DOHH2 (cell line): ENCODE data around the gene SIT1.

ENCODE experiments used
- CTCF ChIP-seq: fragments of 200-600 bp; sonication (generic); IDR thresholded peaks from one replicate; pipeline ENCODE4 v1.5.1; 2014; ENCODE audit warnings: antibody characterized with exemption, mild to moderate bottlenecking, low read depth, low read length; ENCODE audit not compliant: poor library complexity, severe bottlenecking
- EZH2phosphoT487 ChIP-seq: fragments of 200-600 bp; sonication (generic); IDR thresholded peaks from 2 replicates; pipeline ENCODE4 v1.6.1; 2017; ENCODE audit warnings: borderline replicate concordance, mild to moderate bottlenecking, antibody characterized with exemption, low read length, moderate library complexity, mixed read lengths

DNA sequence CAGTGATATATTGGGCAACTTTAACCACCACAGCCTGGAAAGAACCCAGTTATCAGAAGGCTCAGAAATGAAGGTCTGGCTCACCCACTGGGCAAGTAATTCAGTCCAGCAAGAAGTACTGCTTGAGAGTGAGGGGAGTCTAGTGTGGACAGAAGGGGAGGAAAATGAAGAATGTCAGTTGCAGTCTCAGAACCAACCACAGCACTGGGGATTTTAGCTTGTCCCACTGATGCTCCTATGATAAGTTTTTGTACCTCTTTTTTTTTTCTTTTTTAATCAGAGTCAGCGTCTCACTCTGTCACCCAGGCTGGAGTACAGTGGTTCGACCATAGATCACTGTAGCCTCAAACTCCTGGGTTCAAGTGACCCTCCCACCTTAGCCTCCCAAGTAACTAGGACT is 23.2 kb downstream of the SIT1 start:
- no peak for TF ChIP-seq EZH2phosphoT487
- no peak for TF ChIP-seq CTCF
